ENCODE results near the gene RAB32. TPM values are rescaled to one million over a fixed set of nuclear protein-coding genes. Genes with fewer than 3 reads are reported as not detected.

Gene RAB32
- total and polyA plus RNA-seq, 2 of the 4 experiments (the other 2 are of a cell fraction): 55.7 to 108 TPM

- Histone ChIP-seq H3K9ac (ENCODE audit: low read depth, low read length) (no peak overlapping the region), H3K9me3 (ENCODE audit: control insufficient read depth, insufficient read depth, low read length) (no peaks in the 10 kb centered on the region), H3K4ac (ENCODE audit: low read depth, low read length) (no peak overlapping the region), H3K56ac (ENCODE audit: extremely low read depth, insufficient read depth, low read length) (no peak overlapping the region), H2AFZ (replicated peaks; ENCODE audit: low read length, poor library complexity) (no peak overlapping the region), H3K4me1 (ENCODE audit: control insufficient read depth, insufficient read depth, low read length) (no peaks in the 10 kb centered on the region), H3K14ac (replicated peaks; ENCODE audit: low read depth, low read length) (no peak overlapping the region), H3K36me3 (ENCODE audit: control insufficient read depth, insufficient read depth, low read length) (no peaks in the 10 kb centered on the region), H4K20me1 (ENCODE audit: insufficient read depth, low read length) (no peaks in the 10 kb centered on the region), H4K5ac (ENCODE audit: low read depth, low read length) (no peak overlapping the region), H3K18ac (ENCODE audit: low read depth, low read length) (no peak overlapping the region), H2AK5ac (ENCODE audit: low read depth, low read length) (no peak overlapping the region), H2BK120ac (ENCODE audit: low read depth, low read length) (no peak overlapping the region), H4K8ac (ENCODE audit: low read depth in 2 of 2, low read length in 2 of 2) (no peak overlapping the region), H3K4me3 (ENCODE audit: insufficient read depth, low read depth, low read length) (no peak overlapping the region), H3K79me1 (ENCODE audit: low read depth in 1 of 2, low read length in 2 of 2) (no peaks in the 10 kb centered on the region), H3K27me3 (ENCODE audit: control insufficient read depth, insufficient read depth, low read length) (peaks cover 2% of the 10 kb centered on the region; the same call in 1 of the 2 replicates), H2BK20ac (ENCODE audit: low read depth, low read length) (no peak overlapping the region), H4K91ac (ENCODE audit: insufficient read depth, low read depth, low read length) (no peak overlapping the region), H3K23ac (ENCODE audit: low read depth, low read length) (no peak overlapping the region), H3K4me2 (ENCODE audit: low read depth, low read length) (no peak overlapping the region), H2AK9ac (replicated peaks; ENCODE audit: low read depth, low read length, poor library complexity) (no peak overlapping the region), H3K27ac (ENCODE audit: insufficient read depth, low read length) (no peak overlapping the region), H3K9me1 (ENCODE audit: insufficient read depth, low read length) (no peaks in the 10 kb centered on the region), H2BK15ac (ENCODE audit: low read depth, low read length) (no peak overlapping the region), H2BK5ac (ENCODE audit: low read depth, low read length, poor library complexity, severe bottlenecking) (no peak overlapping the region)
- no CpG with 5 or more reads among the region's 1 CpG for WGBS, 2 experiments (ENCODE audit: extremely low coverage in 2 of 2, insufficient read length in 1 of 2)
- ChIA-PET CTCF (no interaction called here), POLR2A (ENCODE audit: unreplicated experiment) (no interaction called here)
- ATAC-seq (ENCODE audit: low read depth): no peak
- dilution Hi-C loops (cut with HindIII; ENCODE audit: low sequenced_read_pairs, unreplicated experiment) (no loop called here), in situ Hi-C loops (cut with MboI; ENCODE audit: low sequenced_read_pairs) (no loop called here), intact Hi-C loops (cut with micrococcal nuclease) (no loop called here)
- no TSS peak for BruUV-seq (replicated peaks)
- no peak for DNase-seq
- TF ChIP-seq RAD21 (IDR thresholded peaks at IDR 0.05; ENCODE audit: low read length): no peak
- TF ChIP-seq NFE2L2 (IDR thresholded peaks at IDR 0.05; ENCODE audit: low read depth, low read length): no peak
- TF ChIP-seq MAZ (IDR thresholded peaks at IDR 0.05; ENCODE audit: borderline replicate concordance, low read depth, low read length): no peak
- TF ChIP-seq CEBPB (IDR thresholded peaks at IDR 0.05; ENCODE audit: low read depth, low read length): no peak
- no peak for TF ChIP-seq POLR2A (IDR thresholded peaks at IDR 0.05; ENCODE audit: low read depth, low read length)
- no peak for TF ChIP-seq BHLHE40 (IDR thresholded peaks at IDR 0.05; ENCODE audit: low read depth, low read length)
- TF ChIP-seq ELK1 (IDR thresholded peaks at IDR 0.05; ENCODE audit: borderline replicate concordance, low read depth, low read length): no peak
- TF ChIP-seq MAFK (IDR thresholded peaks at IDR 0.05; ENCODE audit: low read depth, low read length): no peak
- no peak for TF ChIP-seq USF2 (IDR thresholded peaks at IDR 0.05; ENCODE audit: low read depth, low read length)
- no peak for TF ChIP-seq CTCF (conservative IDR thresholded peaks at IDR 0.05; ENCODE audit: low read depth, low read length)
- TF ChIP-seq FOS (IDR thresholded peaks at IDR 0.05; ENCODE audit: low read depth, low read length): no peak
- TF ChIP-seq SMC3 (IDR thresholded peaks at IDR 0.05; ENCODE audit: low read depth, low read length): no peak
- no peak for TF ChIP-seq CHD1 (IDR thresholded peaks at IDR 0.05; ENCODE audit: low read depth, low read length)
- no peak for TF ChIP-seq RFX5 (IDR thresholded peaks at IDR 0.05; ENCODE audit: low read depth, low read length)
- TF ChIP-seq RCOR1 (IDR thresholded peaks at IDR 0.05; ENCODE audit: insufficient replicate concordance, low read length): no peak
- TF ChIP-seq MXI1 (IDR thresholded peaks at IDR 0.05; ENCODE audit: borderline replicate concordance, low read depth, low read length): no peak
Measured at GRCh38 chr6:146590492-146590891, 46.9 kb downstream of the RAB32 start.
